Suprapubic skin (tissue), 4 donors: ENCODE results near the gene ANO2. TPM values are rescaled to one million over a fixed set of nuclear protein-coding genes. Genes with fewer than 3 reads are reported as not detected.

Source experiments
- DNase-seq, 2 donors: peaks; one replicate each; pipeline ENCODE4 v3.0.0-alpha.2; 2019; ENCODE audit warnings: low spot score in 2 of 2
- H3K27ac ChIP-seq: fragments of 200-600 bp; sonication (generic); one replicate; pipeline ENCODE4 v1.5.1; 2019
- H3K27me3 ChIP-seq: fragments of 200-600 bp; sonication (generic); one replicate; pipeline ENCODE4 v1.5.1; 2019
- H3K36me3 ChIP-seq: fragments of 200-600 bp; sonication (generic); one replicate; pipeline ENCODE4 v1.5.1; 2019
- H3K4me1 ChIP-seq: fragments of 200-600 bp; sonication (generic); one replicate; pipeline ENCODE4 v1.5.1; 2019
- H3K4me3 ChIP-seq: fragments of 200-600 bp; sonication (generic); one replicate; pipeline ENCODE4 v1.5.1; 2019; ENCODE audit warnings: mild to moderate bottlenecking
- H3K9me3 ChIP-seq: fragments of 200-600 bp; sonication (generic); one replicate; pipeline ENCODE4 v1.5.1; 2019
- EP300 ChIP-seq: sonication (generic); formaldehyde crosslinking; IDR thresholded peaks from one replicate; pipeline ENCODE4 v1.6.1; 2017; ENCODE audit warnings: antibody characterized with exemption
- POLR2A ChIP-seq, 2 donors: fragments of 450-650 bp; IDR thresholded peaks; one replicate each; pipeline ENCODE4 v1.6.1; 2017; ENCODE audit warnings: antibody characterized with exemption in 2 of 2, mild to moderate bottlenecking in 2 of 2, moderate library complexity in 2 of 2
- POLR2AphosphoS5 ChIP-seq, 3 donors: sonication (generic); formaldehyde crosslinking; IDR thresholded peaks; one replicate each; pipeline ENCODE4 v1.6.1; 2017; ENCODE audit warnings: antibody characterized with exemption in 3 of 3
- WGBS: methylation state at CpG from one replicate; pipeline ENCODE4 v1.1.5; 2018; 5-methylcytosine and 5-hydroxymethylcytosine counted together
- total RNA-seq, 4 donors: library from RNA; depleted of rRNA; stranded (reverse); fragments of >200 nt; gene quantifications; one replicate each; pipeline ENCODE4 v1.1.0, GENCODE V29; 2016
- TF ChIP-seq, protein P1 (sequence below), 2 donors: fragments of 200-600 bp in 1 of 2; fragments of 450-650 bp in 1 of 2; sonication (generic) in 1 of 2; IDR thresholded peaks; one replicate each; pipeline ENCODE4 v1.5.1; 2016 to 2019; ENCODE audit warnings: antibody characterized with exemption in 2 of 2, mild to moderate bottlenecking in 1 of 2, moderate library complexity in 1 of 2

The ANO2 gene
- total RNA-seq, 4 donors from 2014 or later = 1.1 to 9.7 (median 2.0) TPM

DNA sequence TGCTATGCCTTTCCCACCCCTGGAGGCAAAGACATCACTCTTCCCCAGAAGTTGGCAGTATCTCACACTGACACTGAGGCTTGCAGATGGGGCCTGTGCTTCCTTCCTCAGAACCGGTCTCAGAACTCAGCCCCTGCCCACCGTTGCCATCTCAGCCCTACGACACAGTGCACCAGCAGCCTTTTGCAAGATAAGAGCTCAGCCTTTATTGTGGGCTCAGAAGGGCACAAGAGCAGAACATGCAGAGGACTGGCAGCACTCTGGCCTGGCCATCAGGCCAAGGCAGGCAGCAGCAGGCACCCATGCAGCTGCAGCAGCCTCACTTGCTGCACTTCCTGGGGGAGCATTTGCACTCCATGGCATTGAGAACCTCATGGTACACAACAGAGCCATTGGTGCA is 3.6 kb upstream of the ANO2 start:
- no peak for DNase-seq
- H3K27me3 ChIP-seq = peaks cover 48% of the 10 kb centered on the region
- H3K27ac ChIP-seq = no peak overlapping the region
- H3K36me3 ChIP-seq = peaks cover 3% of the 10 kb centered on the region
- H3K9me3 ChIP-seq = no peaks in the 10 kb centered on the region
- no peak overlapping the region for H3K4me3 ChIP-seq
- peaks cover 14% of the 10 kb centered on the region for H3K4me1 ChIP-seq
- no peak for TF ChIP-seq POLR2A (IDR thresholded peaks at IDR 0.05)
- TF ChIP-seq EP300 = no peak
- TF ChIP-seq, protein P1, sequence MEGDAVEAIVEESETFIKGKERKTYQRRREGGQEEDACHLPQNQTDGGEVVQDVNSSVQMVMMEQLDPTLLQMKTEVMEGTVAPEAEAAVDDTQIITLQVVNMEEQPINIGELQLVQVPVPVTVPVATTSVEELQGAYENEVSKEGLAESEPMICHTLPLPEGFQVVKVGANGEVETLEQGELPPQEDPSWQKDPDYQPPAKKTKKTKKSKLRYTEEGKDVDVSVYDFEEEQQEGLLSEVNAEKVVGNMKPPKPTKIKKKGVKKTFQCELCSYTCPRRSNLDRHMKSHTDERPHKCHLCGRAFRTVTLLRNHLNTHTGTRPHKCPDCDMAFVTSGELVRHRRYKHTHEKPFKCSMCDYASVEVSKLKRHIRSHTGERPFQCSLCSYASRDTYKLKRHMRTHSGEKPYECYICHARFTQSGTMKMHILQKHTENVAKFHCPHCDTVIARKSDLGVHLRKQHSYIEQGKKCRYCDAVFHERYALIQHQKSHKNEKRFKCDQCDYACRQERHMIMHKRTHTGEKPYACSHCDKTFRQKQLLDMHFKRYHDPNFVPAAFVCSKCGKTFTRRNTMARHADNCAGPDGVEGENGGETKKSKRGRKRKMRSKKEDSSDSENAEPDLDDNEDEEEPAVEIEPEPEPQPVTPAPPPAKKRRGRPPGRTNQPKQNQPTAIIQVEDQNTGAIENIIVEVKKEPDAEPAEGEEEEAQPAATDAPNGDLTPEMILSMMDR (IDR thresholded peaks at IDR 0.05) = no peak
- TF ChIP-seq POLR2AphosphoS5 (IDR thresholded peaks at IDR 0.05) = no peak
- 62% methylated on average over 3 of the region's 3 CpGs for WGBS

DNA sequence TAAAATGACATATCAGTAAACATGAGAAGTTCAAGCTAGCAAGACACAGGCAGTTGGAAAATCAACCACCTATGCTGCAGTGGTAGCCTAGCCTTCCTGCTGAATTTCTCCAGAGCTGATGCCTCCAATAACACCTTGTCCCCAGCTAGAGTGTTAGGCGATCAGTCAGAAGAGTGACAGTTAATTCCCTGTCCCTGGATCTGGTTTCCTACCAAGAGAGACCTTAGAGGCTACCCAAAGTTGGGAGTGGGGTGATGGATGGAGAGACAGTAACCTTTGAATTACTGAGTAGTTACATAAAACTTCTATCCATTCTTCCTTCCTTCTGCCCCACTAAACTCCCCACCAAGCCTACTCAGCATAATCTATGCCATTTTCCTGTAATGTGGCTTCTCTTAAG is 1.9 kb upstream of the ANO2 start:
- Histone ChIP-seq H3K27ac (no peak overlapping the region), H3K36me3 (peaks cover 3% of the 10 kb centered on the region), H3K27me3 (peaks cover 47% of the 10 kb centered on the region), H3K4me1 (peaks cover 14% of the 10 kb centered on the region), H3K9me3 (no peaks in the 10 kb centered on the region), H3K4me3 (no peak overlapping the region)
- 91% methylated on average over 1 of the region's 1 CpG for WGBS
- no peak for DNase-seq
- TF ChIP-seq POLR2A (IDR thresholded peaks at IDR 0.05) (no peak), EP300 (no peak), POLR2AphosphoS5 (IDR thresholded peaks at IDR 0.05) (no peak)
- TF ChIP-seq, protein P1 (IDR thresholded peaks at IDR 0.05) = no peak

DNA sequence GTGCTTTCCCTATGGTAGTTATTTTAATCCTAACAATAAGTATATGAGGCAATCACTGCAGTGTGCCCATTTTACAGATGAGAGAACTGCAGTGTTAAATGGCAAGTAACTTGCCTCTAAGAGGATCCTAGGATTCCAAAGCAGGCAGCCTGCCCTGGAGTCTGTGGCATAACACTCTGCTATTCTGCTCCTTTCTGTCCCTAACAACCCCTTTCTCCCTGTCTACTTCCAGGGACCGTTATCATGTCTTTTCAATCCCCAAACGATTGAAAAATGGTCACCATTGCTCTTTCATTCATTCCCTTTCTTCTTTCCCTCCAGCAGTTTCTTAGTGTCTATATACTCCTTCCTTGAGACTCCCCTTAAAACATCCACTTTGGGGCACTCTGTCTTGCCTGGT is 1.3 kb upstream of the ANO2 start:
- TF ChIP-seq POLR2AphosphoS5 (IDR thresholded peaks at IDR 0.05) (no peak), POLR2A (IDR thresholded peaks at IDR 0.05) (no peak), EP300 (no peak)
- TF ChIP-seq, protein P1 (IDR thresholded peaks at IDR 0.05) = no peak
- no peak for DNase-seq
- peaks cover 44% of the 10 kb centered on the region for H3K27me3 ChIP-seq
- peaks cover 14% of the 10 kb centered on the region for H3K4me1 ChIP-seq
- H3K27ac ChIP-seq = no peak overlapping the region
- H3K9me3 ChIP-seq = no peaks in the 10 kb centered on the region
- peaks cover 3% of the 10 kb centered on the region for H3K36me3 ChIP-seq
- H3K4me3 ChIP-seq = no peak overlapping the region
- 76% methylated on average over 2 of the region's 2 CpGs for WGBS

DNA sequence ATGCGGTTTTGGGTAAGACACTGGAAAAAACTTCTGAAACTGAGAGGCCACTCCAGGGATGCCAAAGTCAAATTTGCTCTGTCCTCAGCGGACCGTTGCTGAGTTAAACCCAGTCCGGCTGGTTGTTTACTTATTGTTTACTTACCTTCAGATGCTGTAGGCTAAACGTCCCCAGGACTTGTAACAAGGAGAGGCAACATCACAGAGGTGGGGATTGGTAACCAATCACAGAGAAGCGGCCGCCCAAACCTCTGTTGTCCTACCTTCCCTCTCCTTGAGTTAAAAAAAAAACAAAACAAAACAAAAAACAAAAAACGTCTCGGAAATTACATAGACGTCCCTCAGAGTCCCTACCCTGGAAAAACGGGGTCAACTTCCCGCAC is 380 bp downstream of the ANO2 start:
- peaks cover 14% of the 10 kb centered on the region for H3K4me1 ChIP-seq
- peak overlapping the region; percentile 50 for H3K4me3 ChIP-seq
- no peak for TF ChIP-seq POLR2AphosphoS5 (IDR thresholded peaks at IDR 0.05)
- TF ChIP-seq, protein P1 (IDR thresholded peaks at IDR 0.05) = no peak
- TF ChIP-seq POLR2A (IDR thresholded peaks at IDR 0.05) = no peak
- no peak for TF ChIP-seq EP300
- H3K9me3 ChIP-seq = no peaks in the 10 kb centered on the region
- H3K27ac ChIP-seq = no peak overlapping the region
- no peak for DNase-seq
- peaks cover 43% of the 10 kb centered on the region for H3K27me3 ChIP-seq
- WGBS = 19% methylated on average over 12 of the region's 12 CpGs
- peaks cover 3% of the 10 kb centered on the region for H3K36me3 ChIP-seq

DNA sequence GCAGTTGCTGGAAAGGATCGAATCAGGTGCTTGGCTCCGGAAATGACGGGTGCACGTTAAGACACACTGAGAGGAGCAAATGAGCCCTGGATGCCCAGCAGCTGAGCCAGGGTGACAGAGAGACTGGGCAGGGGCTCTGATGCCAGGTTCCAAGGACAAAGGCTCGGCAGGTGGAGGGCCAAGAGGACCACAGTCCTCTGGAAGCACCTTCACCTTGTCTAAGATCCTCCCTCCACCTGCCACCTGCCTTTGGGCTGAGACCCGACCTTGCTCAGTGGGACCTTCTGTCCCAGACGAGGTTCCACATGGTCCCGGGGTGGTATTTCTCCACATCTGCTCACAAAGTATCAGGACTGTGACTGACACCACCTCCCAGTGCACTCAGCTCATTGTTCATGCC is 1.0 kb downstream of the ANO2 start:
- Histone ChIP-seq H3K4me1 (peaks cover 14% of the 10 kb centered on the region), H3K27ac (no peak overlapping the region), H3K36me3 (peaks cover 3% of the 10 kb centered on the region), H3K27me3 (peaks cover 40% of the 10 kb centered on the region), H3K9me3 (no peaks in the 10 kb centered on the region), H3K4me3 (no peak overlapping the region)
- no peak for DNase-seq
- 71% methylated on average over 3 of the region's 8 CpGs for WGBS
- TF ChIP-seq POLR2AphosphoS5 (IDR thresholded peaks at IDR 0.05) = no peak
- TF ChIP-seq, protein P1 (IDR thresholded peaks at IDR 0.05) = no peak
